ENCODE data around the gene FZD7. TPM values are rescaled to one million over a fixed set of nuclear protein-coding genes. Genes with fewer than 3 reads are reported as not detected.
A peak's percentile ranks its signal among the peaks of the same experiment; 100 is the strongest.

Gene FZD7
- total RNA-seq, 1 experiment from 2014 or later, result 14.6 TPM

DNA sequence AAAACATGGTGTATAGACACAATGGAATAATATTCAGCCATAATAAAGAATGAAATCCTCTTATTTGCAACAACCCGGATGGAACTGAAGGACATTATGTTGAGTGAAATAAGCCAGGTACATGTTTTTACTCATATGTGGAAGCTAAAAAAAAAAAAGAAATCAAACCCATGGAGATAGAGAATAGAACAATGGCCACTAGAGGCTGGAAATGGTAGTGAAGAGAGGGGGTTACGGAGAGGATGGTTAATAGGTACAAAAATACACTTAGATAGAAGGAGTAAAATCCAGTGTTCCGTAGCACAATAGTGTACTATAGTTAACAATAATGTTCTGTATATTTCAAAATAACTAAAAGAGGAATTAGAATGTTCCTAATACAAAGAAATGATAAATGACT, 26.6 kb downstream of the FZD7 start:
- Histone ChIP-seq H2AFZ (ENCODE audit: low read depth, low read length, poor library complexity, severe bottlenecking) (no peak overlapping the region), H3K4me3 (replicated peaks in 1 of 2; ENCODE audit: low read depth in 1 of 2, low read length in 2 of 2) (no peak overlapping the region), H4K20me1 (ENCODE audit: insufficient read depth) (no peaks in the 10 kb centered on the region), H3K27ac (ENCODE audit: low read depth, low read length) (no peak overlapping the region), H3K36me3 (ENCODE audit: control insufficient read depth in 1 of 2, insufficient read depth in 2 of 2, low read length in 2 of 2) (no peaks in the 10 kb centered on the region), H3K79me2 (ENCODE audit: insufficient read depth, low read length) (no peaks in the 10 kb centered on the region), H3K9ac (ENCODE audit: low read length) (no peak overlapping the region), H3K9me2 (ENCODE audit: insufficient read depth) (no peaks in the 10 kb centered on the region), H3K4me1 (ENCODE audit: control insufficient read depth in 1 of 2, insufficient read depth in 2 of 2, low read length in 2 of 2) (peaks cover 0 to 11% of the 10 kb centered on the region in 2 experiments; a peak in 1 of 4 replicates), H3K4me2 (ENCODE audit: low read length) (no peak overlapping the region), H3K9me3 (ENCODE audit: control insufficient read depth in 1 of 2, insufficient read depth in 1 of 2, low read depth in 1 of 2, low read length in 2 of 2) (no peaks in the 10 kb centered on the region), H3K27me3 (ENCODE audit: insufficient read depth, low read length) (no peaks in the 10 kb centered on the region; the same call in 1 of the 2 replicates)
- DNase-seq (ENCODE audit: low read depth, low spot score) (no peak), ATAC-seq (peak; percentile 71)
- ChIA-PET POLR2A (no interaction called here), RAD21 (ENCODE audit: low non-redundant PET in 1 of 2, low total read pairs in 2 of 2, uncharacterized antibody in 2 of 2, unreplicated experiment in 2 of 2) (no interaction called here), CTCF (interaction anchor here (0.7 kb wide), 1 partner anchor 18 kb away, joined by 5 read pairs; no protein-coding TSS in a partner anchor)
- TF ChIP-seq CEBPB (IDR thresholded peaks at IDR 0.05; ENCODE audit: low read depth), result no peak
- no peak for TF ChIP-seq ZFX (IDR thresholded peaks at IDR 0.05)
- TF ChIP-seq, protein P1, sequence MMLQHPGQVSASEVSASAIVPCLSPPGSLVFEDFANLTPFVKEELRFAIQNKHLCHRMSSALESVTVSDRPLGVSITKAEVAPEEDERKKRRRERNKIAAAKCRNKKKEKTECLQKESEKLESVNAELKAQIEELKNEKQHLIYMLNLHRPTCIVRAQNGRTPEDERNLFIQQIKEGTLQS (IDR thresholded peaks at IDR 0.05), result no peak
- TF ChIP-seq RAD21 (IDR thresholded peaks at IDR 0.05; ENCODE audit: low read depth), result peak; percentile 22; the same call in 1 of the 2 replicates
- TF ChIP-seq, protein P2, sequence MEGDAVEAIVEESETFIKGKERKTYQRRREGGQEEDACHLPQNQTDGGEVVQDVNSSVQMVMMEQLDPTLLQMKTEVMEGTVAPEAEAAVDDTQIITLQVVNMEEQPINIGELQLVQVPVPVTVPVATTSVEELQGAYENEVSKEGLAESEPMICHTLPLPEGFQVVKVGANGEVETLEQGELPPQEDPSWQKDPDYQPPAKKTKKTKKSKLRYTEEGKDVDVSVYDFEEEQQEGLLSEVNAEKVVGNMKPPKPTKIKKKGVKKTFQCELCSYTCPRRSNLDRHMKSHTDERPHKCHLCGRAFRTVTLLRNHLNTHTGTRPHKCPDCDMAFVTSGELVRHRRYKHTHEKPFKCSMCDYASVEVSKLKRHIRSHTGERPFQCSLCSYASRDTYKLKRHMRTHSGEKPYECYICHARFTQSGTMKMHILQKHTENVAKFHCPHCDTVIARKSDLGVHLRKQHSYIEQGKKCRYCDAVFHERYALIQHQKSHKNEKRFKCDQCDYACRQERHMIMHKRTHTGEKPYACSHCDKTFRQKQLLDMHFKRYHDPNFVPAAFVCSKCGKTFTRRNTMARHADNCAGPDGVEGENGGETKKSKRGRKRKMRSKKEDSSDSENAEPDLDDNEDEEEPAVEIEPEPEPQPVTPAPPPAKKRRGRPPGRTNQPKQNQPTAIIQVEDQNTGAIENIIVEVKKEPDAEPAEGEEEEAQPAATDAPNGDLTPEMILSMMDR (IDR thresholded peaks at IDR 0.05 in 2 of 3, conservative IDR thresholded peaks at IDR 0.05 in 1 of 3; ENCODE audit: borderline replicate concordance in 1 of 3, insufficient read depth in 1 of 3, low read depth in 2 of 3, low read length in 2 of 3), result peak in 2 of 3 experiments; percentile 53 to 61; a peak in 4 of 6 replicates
- no peak for TF ChIP-seq JUND (IDR thresholded peaks at IDR 0.05)
- intact Hi-C loops (cut with micrococcal nuclease), result no loop called here
- BruUV-seq (replicated peaks), result no TSS peak

DNA sequence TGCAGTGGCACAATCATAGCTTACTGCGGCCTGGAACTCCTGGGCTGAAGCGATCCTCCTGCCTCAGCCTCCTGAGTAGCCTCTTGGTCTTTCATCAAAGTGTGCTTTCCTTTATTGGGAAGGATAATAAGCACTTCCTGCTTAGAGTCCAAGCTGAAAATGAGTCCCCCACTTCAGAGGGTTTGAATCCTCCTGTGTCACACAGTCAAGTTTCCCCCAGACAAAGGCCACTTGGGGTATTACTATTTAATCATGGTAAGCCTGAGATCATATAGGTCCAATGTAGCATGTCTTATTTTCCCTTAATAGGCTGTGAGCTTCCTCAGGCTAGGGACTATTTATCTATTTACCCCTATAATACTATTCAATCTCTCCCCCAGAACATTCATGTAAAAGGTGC, 28.0 kb downstream of the FZD7 start:
- Histone ChIP-seq H3K27ac (ENCODE audit: low read depth, low read length) (no peak overlapping the region), H3K4me3 (replicated peaks in 1 of 2; ENCODE audit: low read depth in 1 of 2, low read length in 2 of 2) (no peak overlapping the region), H3K9me3 (ENCODE audit: control insufficient read depth in 1 of 2, insufficient read depth in 1 of 2, low read depth in 1 of 2, low read length in 2 of 2) (no peaks in the 10 kb centered on the region), H3K4me2 (ENCODE audit: low read length) (no peak overlapping the region), H3K9ac (ENCODE audit: low read length) (no peak overlapping the region), H3K4me1 (ENCODE audit: control insufficient read depth in 1 of 2, insufficient read depth in 2 of 2, low read length in 2 of 2) (peaks cover 0 to 11% of the 10 kb centered on the region in 2 experiments; a peak in 1 of 4 replicates), H4K20me1 (ENCODE audit: insufficient read depth) (no peaks in the 10 kb centered on the region), H3K79me2 (ENCODE audit: insufficient read depth, low read length) (no peaks in the 10 kb centered on the region), H2AFZ (ENCODE audit: low read depth, low read length, poor library complexity, severe bottlenecking) (no peak overlapping the region), H3K36me3 (ENCODE audit: control insufficient read depth in 1 of 2, insufficient read depth in 2 of 2, low read length in 2 of 2) (no peaks in the 10 kb centered on the region), H3K27me3 (ENCODE audit: insufficient read depth, low read length) (no peaks in the 10 kb centered on the region; the same call in 1 of the 2 replicates), H3K9me2 (ENCODE audit: insufficient read depth) (no peaks in the 10 kb centered on the region)
- ATAC-seq (no peak), DNase-seq (ENCODE audit: low read depth, low spot score) (no peak)
- POLR2A ChIA-PET, result no interaction called here
- CTCF ChIA-PET, result no interaction called here
- BruUV-seq (replicated peaks), result no TSS peak
- intact Hi-C loops (cut with micrococcal nuclease), result no loop called here
- RAD21 ChIA-PET (ENCODE audit: low non-redundant PET in 1 of 2, low total read pairs in 2 of 2, uncharacterized antibody in 2 of 2, unreplicated experiment in 2 of 2), result no interaction called here
- TF ChIP-seq EZH2phosphoT487 (IDR thresholded peaks at IDR 0.05; ENCODE audit: borderline replicate concordance), result no peak
- TF ChIP-seq, protein P2 (IDR thresholded peaks at IDR 0.05 in 2 of 3, conservative IDR thresholded peaks at IDR 0.05 in 1 of 3; ENCODE audit: borderline replicate concordance in 1 of 3, insufficient read depth in 1 of 3, low read depth in 2 of 3, low read length in 2 of 3), result no peak
- TF ChIP-seq RAD21 (IDR thresholded peaks at IDR 0.05; ENCODE audit: low read depth), result no peak
- TF ChIP-seq YY1 (IDR thresholded peaks at IDR 0.05; ENCODE audit: extremely low read depth, insufficient replicate concordance, low read depth, low read length), result no peak
- no peak for TF ChIP-seq SIN3A (IDR thresholded peaks at IDR 0.05; ENCODE audit: low read depth)
- TF ChIP-seq, protein P3, sequence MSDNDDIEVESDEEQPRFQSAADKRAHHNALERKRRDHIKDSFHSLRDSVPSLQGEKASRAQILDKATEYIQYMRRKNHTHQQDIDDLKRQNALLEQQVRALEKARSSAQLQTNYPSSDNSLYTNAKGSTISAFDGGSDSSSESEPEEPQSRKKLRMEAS (IDR thresholded peaks at IDR 0.05), result no peak
- no peak for TF ChIP-seq CBX3 (IDR thresholded peaks at IDR 0.05; ENCODE audit: low read depth)
- TF ChIP-seq ZFX (IDR thresholded peaks at IDR 0.05), result no peak

Data from HCT116 (cell line).